GM13976 (cell line): ENCODE data around the gene RIT1.

Source experiments
- DNase-seq: peaks from one replicate; pipeline ENCODE4 v3.0.0; 2012; ENCODE audit warnings: low spot score
- CTCF ChIP-seq: IDR thresholded peaks from 2 replicates; pipeline ENCODE4 v1.5.1; 2012; ENCODE audit warnings: borderline replicate concordance, mild to moderate bottlenecking; ENCODE audit not compliant: insufficient read depth; ENCODE audit errors: extremely low read depth, missing control alignments, control extremely low read depth
- in situ Hi-C: fragments of 300-500 bp; cut with MboI; formaldehyde crosslinking; loops from one replicate; pipeline ENCODE4 v1.12.0; 2022; ENCODE audit warnings: low sequenced_read_pairs, mixed read lengths, inconsistent platforms; ENCODE audit not compliant: unreplicated experiment

Gene RIT1

GRCh38 chr1:155860970-155861510, 50.1 kb downstream of the RIT1 start:
- in situ Hi-C loops: no loop called here
- TF ChIP-seq CTCF: no peak
- DNase-seq: no peak

GRCh38 chr1:155859881-155860871, 51.0 kb downstream of the RIT1 start:
- DNase-seq: peak; percentile 80
- in situ Hi-C loops: no loop called here
- TF ChIP-seq CTCF: no peak

- in situ Hi-C loops: no loop called here
- no peak for TF ChIP-seq CTCF
Measured at GRCh38 chr1:155859234-155859829, 51.8 kb downstream of the RIT1 start, which contains the start of gene SYT11. Gene SYT11, plus strand, starts transcription at chr1:155859567. Its CDS starts 195 bp downstream, at chr1:155859762.

GRCh38 chr1:155858800-155859233, 52.3 kb downstream of the RIT1 start:
- in situ Hi-C loops: no loop called here
- no peak for DNase-seq
- TF ChIP-seq CTCF: no peak

More at GRCh38 chr1:155859234-155859829, 51.8 kb downstream of the RIT1 start, which contains the start of gene SYT11:
- DNase-seq: peak; percentile 95

- in situ Hi-C loops: no loop called here
- DNase-seq: peak; percentile 94
- no peak for TF ChIP-seq CTCF
Measured at GRCh38 chr1:155856975-155857930, 53.9 kb downstream of the RIT1 start, which contains the start of gene GON4L. Gene GON4L, minus strand, starts transcription at chr1:155857214. Its CDS starts 3,434 bp downstream, at chr1:155853780.
